CD14-positive monocyte (primary cell): Measurements from ENCODE around the gene PELI1. TPM values are rescaled to one million over a fixed set of nuclear protein-coding genes. Genes with fewer than 3 reads are reported as not detected.

ENCODE experiments used
- DNase-seq, 3 donors: peaks; one replicate each; pipeline ENCODE4 v3.0.0-alpha.2; 2011 to 2022
- H2AFZ ChIP-seq: 2 replicates; pipeline ENCODE4 v1.6.0; 2012; ENCODE audit warnings: mild to moderate bottlenecking, low read depth, low read length, inconsistent platforms; ENCODE audit not compliant: insufficient read depth, poor library complexity, severe bottlenecking
- H3K27ac ChIP-seq, 2 donors: 1 replicate in 1 of 2; 2 replicates in 1 of 2; pipeline ENCODE4 v1.5.1; 2012 to 2013; ENCODE audit warnings: low read length in 2 of 2, control low read depth in 1 of 2, inconsistent platforms in 1 of 2, low read depth in 1 of 2, mild to moderate bottlenecking in 1 of 2
- H3K27me3 ChIP-seq, 2 donors: one replicate each; pipeline versions ENCODE4 v1.6.0 to v1.6.1; 2011 to 2013; ENCODE audit warnings: low read length in 2 of 2; ENCODE audit not compliant: control insufficient read depth in 2 of 2, insufficient read depth in 2 of 2
- H3K36me3 ChIP-seq, 2 donors: replicated peaks in 1 of 2; 1 replicate in 1 of 2; 2 replicates in 1 of 2; pipeline versions ENCODE4 v1.5.1 to v1.6.1; 2012 to 2013; ENCODE audit warnings: low read length in 2 of 2, control low read depth in 1 of 2, inconsistent platforms in 1 of 2, mild to moderate bottlenecking in 1 of 2; ENCODE audit not compliant: insufficient read depth in 2 of 2, control insufficient read depth in 1 of 2
- H3K4me1 ChIP-seq, 2 donors: 1 replicate in 1 of 2; 2 replicates in 1 of 2; pipeline versions ENCODE4 v1.5.1 to v1.6.1; 2012 to 2013; ENCODE audit warnings: low read length in 2 of 2, control low read depth in 1 of 2, inconsistent platforms in 1 of 2, mild to moderate bottlenecking in 1 of 2, moderate library complexity in 1 of 2; ENCODE audit not compliant: insufficient read depth in 2 of 2, control insufficient read depth in 1 of 2
- H3K4me2 ChIP-seq: replicated peaks from 2 replicates; pipeline ENCODE3; 2012; ENCODE audit warnings: low read length, moderate library complexity, mild to moderate bottlenecking; ENCODE audit not compliant: poor library complexity, severe bottlenecking; ENCODE audit errors: extremely low read depth
- H3K4me3 ChIP-seq, 3 experiments: fragments of 200-600 bp in 1 of 3; sonication (generic) in 1 of 3; replicated peaks in 1 of 3; 1 replicate in 2 of 3; 2 replicates in 1 of 3; pipeline ENCODE4 v1.5.1; 2011 to 2013; ENCODE audit warnings: low read length in 3 of 3, mild to moderate bottlenecking in 3 of 3, control low read depth in 2 of 3, low read depth in 2 of 3, inconsistent platforms in 1 of 3, moderate library complexity in 1 of 3
- H3K79me2 ChIP-seq: 2 replicates; pipeline ENCODE4 v1.6.0; 2012; ENCODE audit warnings: mild to moderate bottlenecking, control low read depth, inconsistent platforms, low read length, moderate library complexity; ENCODE audit not compliant: insufficient read depth
- H3K9ac ChIP-seq: 2 replicates; pipeline ENCODE4 v1.6.0; 2017; ENCODE audit warnings: low read length, mild to moderate bottlenecking; ENCODE audit not compliant: insufficient read depth, poor library complexity, severe bottlenecking
- H3K9me3 ChIP-seq, 2 donors: replicated peaks in 1 of 2; 1 replicate in 1 of 2; 2 replicates in 1 of 2; pipeline versions ENCODE4 v1.5.1 to v1.6.1; 2012 to 2013; ENCODE audit warnings: low read length in 2 of 2, control low read depth in 1 of 2; ENCODE audit not compliant: control insufficient read depth in 1 of 2, insufficient read depth in 1 of 2
- H4K20me1 ChIP-seq: 2 replicates; pipeline ENCODE4 v1.6.0; 2012; ENCODE audit warnings: mild to moderate bottlenecking, low read length, control low read depth, moderate library complexity; ENCODE audit not compliant: insufficient read depth
- H3K27ac Mint-ChIP-seq, 7 donors: one replicate each; pipeline ENCODE4 v1.8.0; 2020; ENCODE audit warnings: mild to moderate bottlenecking in 7 of 7, mixed read lengths in 7 of 7, moderate library complexity in 6 of 7, inconsistent platforms in 2 of 7
- H3K27me3 Mint-ChIP-seq, 3 donors: one replicate each; pipeline ENCODE4 v1.8.0; 2021 to 2022; ENCODE audit warnings: low read depth in 3 of 3, mild to moderate bottlenecking in 3 of 3, mixed read lengths in 3 of 3, moderate library complexity in 3 of 3, inconsistent platforms in 1 of 3
- H3K36me3 Mint-ChIP-seq, 2 donors: one replicate each; pipeline ENCODE4 v1.8.0; 2020; ENCODE audit warnings: mixed read lengths in 2 of 2, inconsistent platforms in 1 of 2, mild to moderate bottlenecking in 1 of 2
- H3K4me1 Mint-ChIP-seq: one replicate; pipeline ENCODE4 v1.8.0; 2020; ENCODE audit warnings: mild to moderate bottlenecking, mixed read lengths
- H3K4me3 Mint-ChIP-seq, 2 donors: one replicate each; pipeline ENCODE4 v1.8.0; 2020; ENCODE audit warnings: mild to moderate bottlenecking in 2 of 2, mixed read lengths in 2 of 2, moderate library complexity in 1 of 2
- H3K9me3 Mint-ChIP-seq, 7 donors: one replicate each; pipeline ENCODE4 v1.8.0; 2020 to 2022; ENCODE audit warnings: mixed read lengths in 7 of 7, mild to moderate bottlenecking in 6 of 7, moderate library complexity in 6 of 7, inconsistent platforms in 2 of 7
- WGBS: methylation state at CpG from one replicate; pipeline ENCODE4 v1.1.5; 2013; ENCODE audit warnings: missing lambda C conversion rate; ENCODE audit not compliant: insufficient coverage; 5-methylcytosine and 5-hydroxymethylcytosine counted together
- intact Hi-C, 2 donors: fragments of 100-400 bp; cut with micrococcal nuclease; formaldehyde crosslinking; loops; one replicate each; pipeline versions ENCODE4 v1.15.0 to v1.15.1; 2023
- polyA plus RNA-seq, 3 donors: library from polyadenylated mRNA; depleted of rRNA in 1 of 3; unstranded in 2 of 3; stranded (reverse) in 1 of 3; fragments of 300-500 nt in 2 of 3; fragments of >200 nt in 1 of 3; fragmentation: Illumina TruSeq in 2 of 3; gene quantifications; 1 replicate in 2 of 3; 2 replicates in 1 of 3; pipeline ENCODE4 v1.2.3, GENCODE V29; 2012 to 2021
- TF ChIP-seq, protein P1 (sequence below): fragments of 200-600 bp; IDR thresholded peaks from one replicate; pipeline ENCODE4 v1.8.0; 2022; ENCODE audit warnings: antibody characterized with exemption, mild to moderate bottlenecking

Gene PELI1
- polyA plus RNA-seq, 3 donors = 44.7 to 106 (median 53.6) TPM

DNA sequence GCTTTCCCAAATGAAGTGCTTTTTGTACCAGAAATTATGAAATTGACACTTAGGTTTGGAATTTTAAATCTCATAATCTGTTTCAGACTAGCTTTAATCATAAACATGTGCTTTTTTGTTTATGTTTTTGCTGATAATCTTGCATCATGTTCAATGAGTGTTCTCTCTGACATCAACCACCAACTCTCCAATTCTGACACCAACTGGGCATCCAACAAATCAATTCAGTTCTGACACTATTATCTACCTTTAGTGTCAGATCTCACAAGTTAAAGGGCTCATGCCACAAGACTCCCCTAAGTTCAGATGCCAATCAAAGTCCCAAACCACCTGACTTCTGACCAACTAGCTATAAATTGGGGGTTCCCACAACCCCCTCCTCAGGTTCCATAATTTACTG, 19.6 kb downstream of the PELI1 start:
- peaks cover 21 to 55% of the 10 kb centered on the region in 2 donors for H3K36me3 Mint-ChIP-seq
- no peaks in the 10 kb centered on the region for H3K4me1 ChIP-seq
- no peak overlapping the region for H2AFZ ChIP-seq
- H4K20me1 ChIP-seq = peaks cover 100% of the 10 kb centered on the region
- H3K4me1 Mint-ChIP-seq = peaks cover 14% of the 10 kb centered on the region
- no peaks in the 10 kb centered on the region for H3K27me3 ChIP-seq
- DNase-seq = no peak
- no peak overlapping the region for H3K4me3 ChIP-seq
- H3K27ac Mint-ChIP-seq = peak overlapping the region in 1 of 7 donors; percentile 10
- H3K9ac ChIP-seq = no peak overlapping the region
- peaks cover 4 to 14% of the 10 kb centered on the region in 2 donors for H3K36me3 ChIP-seq
- H3K79me2 ChIP-seq = peaks cover 97% of the 10 kb centered on the region
- intact Hi-C loops = no loop called here
- no peak overlapping the region for H3K4me2 ChIP-seq
- TF ChIP-seq, protein P1, sequence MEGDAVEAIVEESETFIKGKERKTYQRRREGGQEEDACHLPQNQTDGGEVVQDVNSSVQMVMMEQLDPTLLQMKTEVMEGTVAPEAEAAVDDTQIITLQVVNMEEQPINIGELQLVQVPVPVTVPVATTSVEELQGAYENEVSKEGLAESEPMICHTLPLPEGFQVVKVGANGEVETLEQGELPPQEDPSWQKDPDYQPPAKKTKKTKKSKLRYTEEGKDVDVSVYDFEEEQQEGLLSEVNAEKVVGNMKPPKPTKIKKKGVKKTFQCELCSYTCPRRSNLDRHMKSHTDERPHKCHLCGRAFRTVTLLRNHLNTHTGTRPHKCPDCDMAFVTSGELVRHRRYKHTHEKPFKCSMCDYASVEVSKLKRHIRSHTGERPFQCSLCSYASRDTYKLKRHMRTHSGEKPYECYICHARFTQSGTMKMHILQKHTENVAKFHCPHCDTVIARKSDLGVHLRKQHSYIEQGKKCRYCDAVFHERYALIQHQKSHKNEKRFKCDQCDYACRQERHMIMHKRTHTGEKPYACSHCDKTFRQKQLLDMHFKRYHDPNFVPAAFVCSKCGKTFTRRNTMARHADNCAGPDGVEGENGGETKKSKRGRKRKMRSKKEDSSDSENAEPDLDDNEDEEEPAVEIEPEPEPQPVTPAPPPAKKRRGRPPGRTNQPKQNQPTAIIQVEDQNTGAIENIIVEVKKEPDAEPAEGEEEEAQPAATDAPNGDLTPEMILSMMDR = no peak
- H3K9me3 Mint-ChIP-seq = no peaks in the 10 kb centered on the region
- no peaks in the 10 kb centered on the region for H3K9me3 ChIP-seq
- H3K4me3 Mint-ChIP-seq = no peak overlapping the region
- H3K27me3 Mint-ChIP-seq = peaks cover 0 to 2% (median 0%) of the 10 kb centered on the region in 3 donors
- no peak overlapping the region for H3K27ac ChIP-seq

DNA sequence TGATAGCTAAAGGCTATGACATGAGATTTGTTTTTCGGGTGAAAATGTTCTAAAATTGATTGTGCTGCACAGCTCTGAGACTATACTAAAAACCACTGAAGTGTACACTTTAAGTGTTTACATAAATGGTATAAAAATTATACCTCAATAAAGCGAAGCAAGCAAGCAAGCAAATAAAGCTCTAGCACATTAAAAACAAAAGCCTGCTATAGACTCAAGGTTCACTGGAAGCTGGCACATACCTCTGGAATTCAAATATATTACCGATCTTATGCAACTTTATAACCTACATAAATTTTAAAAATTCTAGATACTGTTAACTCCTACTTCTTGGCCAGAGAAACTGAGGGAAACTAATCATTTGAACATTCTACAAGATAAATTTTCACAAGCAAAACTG, 20.1 kb downstream of the PELI1 start:
- peaks cover 21 to 55% of the 10 kb centered on the region in 2 donors for H3K36me3 Mint-ChIP-seq
- Histone ChIP-seq H3K27me3 (no peaks in the 10 kb centered on the region), H3K4me2 (no peak overlapping the region), H3K4me1 (no peaks in the 10 kb centered on the region), H3K9ac (no peak overlapping the region), H3K4me3 (no peak overlapping the region), H4K20me1 (peaks cover 100% of the 10 kb centered on the region), H3K36me3 (peaks cover 4 to 14% of the 10 kb centered on the region in 2 donors), H3K27ac (no peak overlapping the region), H3K79me2 (peaks cover 97% of the 10 kb centered on the region), H2AFZ (no peak overlapping the region), H3K9me3 (no peaks in the 10 kb centered on the region)
- no peaks in the 10 kb centered on the region for H3K9me3 Mint-ChIP-seq
- WGBS = no CpG with 5 or more reads among the region's 3 CpGs
- H3K4me3 Mint-ChIP-seq = no peak overlapping the region
- intact Hi-C loops = no loop called here
- DNase-seq = no peak
- H3K27me3 Mint-ChIP-seq = peaks cover 0 to 2% (median 0%) of the 10 kb centered on the region in 3 donors
- peaks cover 17% of the 10 kb centered on the region for H3K4me1 Mint-ChIP-seq
- TF ChIP-seq, protein P1 = no peak
- peak overlapping the region in 1 of 7 donors; percentile 17 for H3K27ac Mint-ChIP-seq
